HEK293T (cell line): ENCODE data around the gene COL27A1.

Experiments
- BHLHE40 ChIP-seq: fragments of 450-650 bp; IDR thresholded peaks from 2 replicates; pipeline ENCODE4 v1.6.1; 2016; ENCODE audit warnings: mild to moderate bottlenecking, moderate library complexity, borderline replicate concordance
- ELF4 ChIP-seq: fragments of 450-650 bp; IDR thresholded peaks from 2 replicates; pipeline ENCODE4 v1.6.1; 2017; ENCODE audit warnings: antibody characterized with exemption
- FOXA1 ChIP-seq: fragments of 450-650 bp; IDR thresholded peaks from 2 replicates; pipeline ENCODE4 v1.6.1; 2016; ENCODE audit warnings: mild to moderate bottlenecking
- FOXM1 ChIP-seq: fragments of 450-650 bp; IDR thresholded peaks from 2 replicates; pipeline ENCODE4 v1.6.1; 2017; ENCODE audit warnings: mild to moderate bottlenecking, borderline replicate concordance
- HDGF ChIP-seq: fragments of 450-650 bp; IDR thresholded peaks from 2 replicates; pipeline ENCODE4 v1.6.1; 2017; ENCODE audit warnings: antibody characterized with exemption, borderline replicate concordance
- L3MBTL2 ChIP-seq: fragments of 450-650 bp; conservative IDR thresholded peaks from 2 replicates; pipeline ENCODE4 v1.6.1; 2016; ENCODE audit warnings: mild to moderate bottlenecking
- TARDBP ChIP-seq: fragments of 450-650 bp; IDR thresholded peaks from 2 replicates; pipeline ENCODE4 v1.6.1; 2016

DNA sequence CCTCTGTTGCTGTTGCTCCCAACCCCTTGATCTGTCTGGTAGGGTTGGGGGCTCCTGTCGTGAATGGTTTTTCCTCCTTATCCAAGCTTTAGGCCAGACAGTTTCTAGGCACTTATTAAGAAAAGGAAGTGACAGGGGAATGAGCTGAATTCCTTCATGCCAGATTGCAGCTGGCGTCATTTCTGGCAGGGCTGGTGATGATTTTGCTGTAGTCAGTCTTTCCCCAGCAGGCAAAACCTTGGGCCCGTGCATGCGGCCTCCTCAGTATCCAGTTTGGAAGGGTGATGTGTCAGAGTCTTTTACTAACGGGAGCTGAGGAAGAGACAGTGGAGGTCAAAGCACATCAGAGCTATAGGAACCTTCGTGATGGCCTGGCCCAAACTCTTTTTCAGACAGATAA, 58.8 kb downstream of the COL27A1 start:
- TF ChIP-seq FOXM1 (no peak), ELF4 (no peak), L3MBTL2 (no peak), HDGF (no peak), FOXA1 (no peak), BHLHE40 (no peak), TARDBP (no peak)
